Keratinocyte (primary cell): ENCODE data around the gene SH3BGRL3. TPM values are rescaled to one million over a fixed set of nuclear protein-coding genes. Genes with fewer than 3 reads are reported as not detected.

ENCODE experiments used
- DNase-seq: peaks from one replicate; pipeline ENCODE4 v3.0.0-alpha.2; 2011; ENCODE audit warnings: low read depth, missing footprints, low spot score
- FAIRE-seq: peaks from 2 replicates; lab custom pipeline; 2011; peaks lifted over from hg19 to GRCh38; lab: Jason Lieb, UNC
- H2AFZ ChIP-seq: 2 replicates; pipeline ENCODE4 v1.6.0; 2012; ENCODE audit warnings: low read length, control low read depth, inconsistent platforms; ENCODE audit not compliant: control insufficient read depth
- H3K27ac ChIP-seq: 2 replicates; pipeline ENCODE4 v1.5.1; 2011; ENCODE audit warnings: low read length; ENCODE audit not compliant: control insufficient read depth, insufficient read depth
- H3K27me3 ChIP-seq: 3 replicates; pipeline ENCODE4 v1.6.0; 2011; ENCODE audit warnings: low read length; ENCODE audit not compliant: control insufficient read depth, insufficient read depth; ENCODE audit errors: extremely low read depth
- H3K36me3 ChIP-seq, 2 experiments: 2 replicates in 1 of 2; 3 replicates in 1 of 2; pipeline ENCODE4 v1.5.1; 2011; ENCODE audit warnings: low read length in 2 of 2, mild to moderate bottlenecking in 1 of 2; ENCODE audit not compliant: control insufficient read depth in 2 of 2, insufficient read depth in 2 of 2; ENCODE audit errors: extremely low read depth in 1 of 2
- H3K4me1 ChIP-seq: 3 replicates; pipeline ENCODE4 v1.5.1; 2011; ENCODE audit warnings: low read length; ENCODE audit not compliant: control insufficient read depth, insufficient read depth; ENCODE audit errors: extremely low read depth
- H3K4me2 ChIP-seq: 3 replicates; pipeline ENCODE4 v1.6.0; 2011; ENCODE audit warnings: low read depth, low read length; ENCODE audit not compliant: control insufficient read depth, insufficient read depth; ENCODE audit errors: extremely low read depth
- H3K4me3 ChIP-seq, 3 experiments: fragments of 200-600 bp in 1 of 3; sonication (generic) in 1 of 3; 2 replicates in 2 of 3; 3 replicates in 1 of 3; pipeline ENCODE4 v1.5.1; 2011 to 2016; ENCODE audit warnings: low read length in 3 of 3, mild to moderate bottlenecking in 3 of 3, control low read depth in 2 of 3, inconsistent platforms in 1 of 3, low read depth in 1 of 3, mixed read lengths in 1 of 3, mixed run types in 1 of 3, moderate library complexity in 1 of 3; ENCODE audit not compliant: control insufficient read depth in 2 of 3, insufficient read depth in 2 of 3; ENCODE audit errors: extremely low read depth in 1 of 3
- H3K79me2 ChIP-seq: 2 replicates; pipeline ENCODE4 v1.6.0; 2012; ENCODE audit warnings: low read length; ENCODE audit not compliant: control insufficient read depth, insufficient read depth
- H3K9ac ChIP-seq: 3 replicates; pipeline ENCODE4 v1.6.0; 2011; ENCODE audit warnings: low read length; ENCODE audit not compliant: control insufficient read depth, insufficient read depth; ENCODE audit errors: extremely low read depth
- H3K9me1 ChIP-seq: 3 replicates; pipeline ENCODE4 v1.6.0; 2011; ENCODE audit warnings: low read length; ENCODE audit not compliant: control insufficient read depth, insufficient read depth; ENCODE audit errors: extremely low read depth
- H3K9me3 ChIP-seq: 2 replicates; pipeline ENCODE4 v1.5.1; 2012; ENCODE audit warnings: low read depth, low read length; ENCODE audit not compliant: control insufficient read depth
- H4K20me1 ChIP-seq: 3 replicates; pipeline ENCODE4 v1.6.0; 2011; ENCODE audit warnings: low read length; ENCODE audit not compliant: control insufficient read depth, insufficient read depth; ENCODE audit errors: extremely low read depth
- EZH2 ChIP-seq: IDR thresholded peaks from one replicate; pipeline ENCODE4 v1.6.1; 2012; ENCODE audit warnings: inconsistent platforms, mild to moderate bottlenecking, low read length, moderate library complexity
- dilution Hi-C: fragments of 300-500 bp; cut with MboI; formaldehyde crosslinking; loops from one replicate; pipeline ENCODE4 v1.7.0; 2020; ENCODE audit warnings: low sequenced_read_pairs; ENCODE audit not compliant: extremely low pct_ligation_motif_present
- polyA plus RNA-seq, 5 experiments: library from polyadenylated mRNA; depleted of rRNA in 3 of 5; stranded (reverse) in 3 of 5; stranded (forward) in 1 of 5; unstranded in 1 of 5; fragments of >200 nt; gene quantifications; 1 replicate in 1 of 5; 2 replicates in 3 of 5; 3 replicates in 1 of 5; pipeline versions ENCODE4 v1.2.1 to v1.2.3, GENCODE V29; 2011 to 2012; ENCODE audit warnings: missing spikeins in 2 of 5, low read depth in 1 of 5, low replicate concordance in 1 of 5
- TF ChIP-seq, protein P1 (sequence below), 3 experiments: IDR thresholded peaks in 1 of 3; conservative IDR thresholded peaks in 1 of 3; optimal IDR thresholded peaks in 1 of 3; 2 replicates in 2 of 3; 3 replicates in 1 of 3; pipeline versions ENCODE3 to v1.5.1; 2011; ENCODE audit warnings: low read length in 3 of 3, mild to moderate bottlenecking in 3 of 3, moderate library complexity in 2 of 3, control low read depth in 1 of 3, inconsistent platforms in 1 of 3; ENCODE audit not compliant: insufficient read depth in 2 of 3; ENCODE audit errors: extremely low read depth in 1 of 3

Gene SH3BGRL3
- polyA plus RNA-seq, 1 donor (not counting 4 experiments of a cell fraction or from before 2014, with no cell fraction given): 196 TPM

DNA sequence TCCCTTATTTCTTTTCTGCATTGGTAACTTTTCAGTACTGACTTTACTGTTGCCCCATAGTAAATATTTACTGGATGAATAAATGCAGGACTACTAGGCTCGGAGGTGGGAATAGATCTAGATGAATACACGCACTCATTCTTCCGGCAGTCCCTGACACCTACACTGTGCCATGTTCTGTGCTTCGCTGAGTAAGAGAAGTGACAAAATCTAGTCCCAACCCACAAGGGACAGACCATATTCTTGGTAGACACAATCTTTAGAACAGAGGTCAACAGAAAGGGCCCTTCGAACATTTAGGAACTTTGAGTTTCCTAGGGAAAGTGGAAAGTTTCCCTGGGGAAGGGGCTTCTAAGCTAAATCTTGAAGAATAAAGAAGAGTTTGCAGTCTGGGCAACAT, 34.6 kb downstream of the SH3BGRL3 start:
- TF ChIP-seq, protein P1, sequence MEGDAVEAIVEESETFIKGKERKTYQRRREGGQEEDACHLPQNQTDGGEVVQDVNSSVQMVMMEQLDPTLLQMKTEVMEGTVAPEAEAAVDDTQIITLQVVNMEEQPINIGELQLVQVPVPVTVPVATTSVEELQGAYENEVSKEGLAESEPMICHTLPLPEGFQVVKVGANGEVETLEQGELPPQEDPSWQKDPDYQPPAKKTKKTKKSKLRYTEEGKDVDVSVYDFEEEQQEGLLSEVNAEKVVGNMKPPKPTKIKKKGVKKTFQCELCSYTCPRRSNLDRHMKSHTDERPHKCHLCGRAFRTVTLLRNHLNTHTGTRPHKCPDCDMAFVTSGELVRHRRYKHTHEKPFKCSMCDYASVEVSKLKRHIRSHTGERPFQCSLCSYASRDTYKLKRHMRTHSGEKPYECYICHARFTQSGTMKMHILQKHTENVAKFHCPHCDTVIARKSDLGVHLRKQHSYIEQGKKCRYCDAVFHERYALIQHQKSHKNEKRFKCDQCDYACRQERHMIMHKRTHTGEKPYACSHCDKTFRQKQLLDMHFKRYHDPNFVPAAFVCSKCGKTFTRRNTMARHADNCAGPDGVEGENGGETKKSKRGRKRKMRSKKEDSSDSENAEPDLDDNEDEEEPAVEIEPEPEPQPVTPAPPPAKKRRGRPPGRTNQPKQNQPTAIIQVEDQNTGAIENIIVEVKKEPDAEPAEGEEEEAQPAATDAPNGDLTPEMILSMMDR (optimal IDR thresholded peaks at IDR 0.05 in 1 of 3, IDR thresholded peaks at IDR 0.05 in 1 of 3, conservative IDR thresholded peaks at IDR 0.05 in 1 of 3; ENCODE audit: extremely low read depth in 1 of 3, insufficient read depth in 2 of 3, low read length in 3 of 3): no peak
- no peak for TF ChIP-seq EZH2
- no peak overlapping the region for H3K4me2 ChIP-seq
- H3K36me3 ChIP-seq: no peaks in the 10 kb centered on the region
- no peaks in the 10 kb centered on the region for H3K9me3 ChIP-seq
- H3K4me1 ChIP-seq: no peaks in the 10 kb centered on the region
- H3K9ac ChIP-seq: no peak overlapping the region
- no peaks in the 10 kb centered on the region for H4K20me1 ChIP-seq
- H3K27me3 ChIP-seq: no peaks in the 10 kb centered on the region
- FAIRE-seq (no peak), DNase-seq (no peak)
- no peak overlapping the region for H3K27ac ChIP-seq
- H3K4me3 ChIP-seq: no peak overlapping the region
- H2AFZ ChIP-seq: no peak overlapping the region
- dilution Hi-C loops: no loop called here
- H3K9me1 ChIP-seq: no peaks in the 10 kb centered on the region
- H3K79me2 ChIP-seq: no peaks in the 10 kb centered on the region

DNA sequence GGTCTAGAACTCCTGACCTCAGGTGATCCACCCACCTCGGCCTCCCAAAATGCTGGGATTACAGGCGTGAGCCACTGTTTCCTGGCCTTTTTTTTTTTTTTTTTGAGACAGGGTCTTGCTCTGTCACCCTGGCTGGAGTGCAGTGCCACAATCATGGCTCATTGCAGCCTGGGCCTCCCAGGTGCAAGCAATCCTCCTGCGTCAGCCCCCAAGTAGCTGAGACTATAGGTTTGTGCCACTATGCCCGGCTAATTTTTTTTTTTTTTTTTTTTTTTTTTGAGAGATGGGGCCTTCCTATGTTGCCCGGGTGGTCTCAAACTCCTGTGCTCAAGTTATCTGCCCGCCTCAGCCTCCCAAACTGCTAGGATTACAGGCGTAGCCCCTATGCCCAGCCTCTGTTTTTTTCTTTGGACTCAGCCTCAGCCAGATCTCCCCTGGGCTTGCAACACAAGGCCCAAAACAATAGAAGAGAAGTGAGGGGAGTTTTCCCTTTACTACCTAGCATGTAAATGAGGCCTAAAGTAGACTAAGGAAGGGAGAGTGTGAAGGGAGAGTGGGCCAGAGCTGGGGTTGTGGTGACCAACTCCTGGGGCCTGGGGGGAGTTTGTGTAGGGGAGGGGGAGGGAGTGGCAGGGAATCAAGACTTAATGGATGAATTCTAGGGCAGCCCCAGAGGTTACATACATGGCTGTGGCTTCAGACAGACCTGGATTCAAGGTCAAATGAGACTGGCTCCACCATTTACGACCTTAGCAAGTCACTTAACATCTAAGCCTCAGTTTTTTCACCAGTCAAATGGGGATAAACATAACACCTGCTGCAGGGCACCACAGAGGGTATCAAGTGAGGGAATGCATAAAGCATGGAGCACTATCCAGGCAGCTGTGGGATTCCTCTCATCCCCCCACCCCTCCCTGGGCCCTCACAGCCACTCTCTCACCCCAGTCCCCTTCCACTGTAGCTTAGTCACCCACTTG, 36.3 kb downstream of the SH3BGRL3 start:
- no peak overlapping the region for H3K4me2 ChIP-seq
- H3K27ac ChIP-seq: no peak overlapping the region
- no peaks in the 10 kb centered on the region for H3K79me2 ChIP-seq
- H4K20me1 ChIP-seq: no peaks in the 10 kb centered on the region
- no peaks in the 10 kb centered on the region for H3K9me1 ChIP-seq
- H3K9ac ChIP-seq: no peak overlapping the region
- FAIRE-seq: no peak
- no peaks in the 10 kb centered on the region for H3K27me3 ChIP-seq
- dilution Hi-C loops: no loop called here
- H3K9me3 ChIP-seq: no peaks in the 10 kb centered on the region
- H3K4me3 ChIP-seq: no peak overlapping the region
- peaks cover 4% of the 10 kb centered on the region for H3K4me1 ChIP-seq
- TF ChIP-seq, protein P1 (optimal IDR thresholded peaks at IDR 0.05 in 1 of 3, IDR thresholded peaks at IDR 0.05 in 1 of 3, conservative IDR thresholded peaks at IDR 0.05 in 1 of 3; ENCODE audit: extremely low read depth in 1 of 3, insufficient read depth in 2 of 3, low read length in 3 of 3): no peak
- TF ChIP-seq EZH2: no peak
- DNase-seq: no peak
- no peak overlapping the region for H2AFZ ChIP-seq
- H3K36me3 ChIP-seq: peaks cover 0 to 2% of the 10 kb centered on the region in 2 experiments
